GM23338 (cell line): ENCODE results near the gene CD244. TPM values are rescaled to one million over a fixed set of nuclear protein-coding genes. Genes with fewer than 3 reads are reported as not detected.

Experiments
- ATAC-seq: fragments of 200-7000 bp; cut with Tn5 transposase; 3 replicates; pipeline ENCODE4 v1.9.1; 2020
- DNase-seq: peaks from one replicate; pipeline ENCODE4 v3.0.0-alpha.2; 2015; ENCODE audit warnings: low spot score
- H2AFZ ChIP-seq: fragments of 200-600 bp; sonication (generic); 2 replicates; pipeline ENCODE4 v1.8.0; 2016; ENCODE audit warnings: antibody characterized with exemption, mild to moderate bottlenecking, moderate library complexity
- H3F3A ChIP-seq: fragments of 200-600 bp; sonication (generic); replicated peaks from 2 replicates; pipeline ENCODE4 v1.8.0; 2017; ENCODE audit warnings: antibody characterized with exemption, mixed run types, low read depth
- H3K27ac ChIP-seq: fragments of 200-600 bp; sonication (generic); 2 replicates; pipeline ENCODE4 v1.6.1; 2016; ENCODE audit warnings: low read depth
- H3K27me3 ChIP-seq: fragments of 200-600 bp; sonication (generic); 2 replicates; pipeline ENCODE4 v1.8.0; 2016; ENCODE audit warnings: mild to moderate bottlenecking, mixed run types, moderate library complexity; ENCODE audit not compliant: insufficient read depth
- H3K36me3 ChIP-seq: fragments of 200-600 bp; sonication (generic); 2 replicates; pipeline ENCODE4 v1.8.0; 2016; ENCODE audit warnings: mild to moderate bottlenecking; ENCODE audit not compliant: insufficient read depth
- H3K4me1 ChIP-seq: fragments of 200-600 bp; sonication (generic); 2 replicates; pipeline ENCODE4 v1.8.0; 2016; ENCODE audit warnings: mild to moderate bottlenecking, moderate library complexity; ENCODE audit not compliant: insufficient read depth
- H3K4me2 ChIP-seq: fragments of 200-600 bp; sonication (generic); 2 replicates; pipeline ENCODE4 v1.7.1; 2017; ENCODE audit warnings: mixed run types
- H3K4me3 ChIP-seq: fragments of 200-600 bp; sonication (generic); 2 replicates; pipeline ENCODE4 v1.6.1; 2016; ENCODE audit warnings: mixed run types
- H3K79me2 ChIP-seq: fragments of 200-600 bp; sonication (generic); replicated peaks from 2 replicates; pipeline ENCODE4 v1.8.0; 2017; ENCODE audit warnings: mild to moderate bottlenecking; ENCODE audit not compliant: insufficient read depth
- H3K9me2 ChIP-seq: fragments of 200-600 bp; sonication (generic); 2 replicates; pipeline ENCODE4 v1.8.0; 2017; ENCODE audit not compliant: insufficient read depth
- H4K20me1 ChIP-seq: fragments of 200-600 bp; sonication (generic); replicated peaks from 2 replicates; pipeline ENCODE4 v1.8.0; 2017; ENCODE audit warnings: mild to moderate bottlenecking; ENCODE audit not compliant: insufficient read depth
- H3K27ac Mint-ChIP-seq: 2 replicates; pipeline ENCODE4 v1.8.0; 2020; ENCODE audit warnings: inconsistent platforms, mild to moderate bottlenecking, moderate library complexity, mixed read lengths
- H3K27me3 Mint-ChIP-seq: 3 replicates; pipeline ENCODE4 v1.8.0; 2022; ENCODE audit warnings: low read depth, mild to moderate bottlenecking, moderate library complexity, mixed read lengths, inconsistent platforms; ENCODE audit not compliant: insufficient read depth, poor library complexity
- H3K36me3 Mint-ChIP-seq: 3 replicates; pipeline ENCODE4 v1.8.0; 2021; ENCODE audit warnings: low read depth, mild to moderate bottlenecking, inconsistent platforms, moderate library complexity, mixed read lengths
- H3K4me1 Mint-ChIP-seq: 3 replicates; pipeline ENCODE4 v1.8.0; 2020; ENCODE audit warnings: mild to moderate bottlenecking, inconsistent platforms, mixed read lengths
- H3K4me3 Mint-ChIP-seq: 3 replicates; pipeline ENCODE4 v1.8.0; 2021; ENCODE audit warnings: moderate library complexity, mild to moderate bottlenecking, inconsistent platforms, mixed read lengths
- H3K9me3 Mint-ChIP-seq: 3 replicates; pipeline ENCODE4 v1.8.0; 2020; ENCODE audit warnings: moderate library complexity, mild to moderate bottlenecking, inconsistent platforms, mixed read lengths
- EZH2 ChIP-seq: fragments of 200-600 bp; sonication (generic); IDR thresholded peaks from one replicate; pipeline ENCODE4 v1.8.0; 2017; ENCODE audit warnings: antibody characterized with exemption, mild to moderate bottlenecking, low read depth; ENCODE audit not compliant: unreplicated experiment
- EZH2phosphoT487 ChIP-seq: fragments of 200-600 bp; sonication (generic); IDR thresholded peaks from one replicate; pipeline ENCODE4 v1.8.1; 2018; ENCODE audit warnings: antibody characterized with exemption; ENCODE audit not compliant: unreplicated experiment
- JUNB ChIP-seq: IDR thresholded peaks from one replicate; pipeline ENCODE4 v1.6.1; 2016; ENCODE audit warnings: antibody characterized with exemption; ENCODE audit not compliant: unreplicated experiment
- STAT1 ChIP-seq: IDR thresholded peaks from one replicate; pipeline ENCODE4 v1.6.1; 2016; ENCODE audit warnings: antibody characterized with exemption; ENCODE audit not compliant: unreplicated experiment
- ZNF114 ChIP-seq: fragments of 250-450 bp; sonication (Bioruptor Pico); IDR thresholded peaks from 2 replicates; pipeline ENCODE4 v1.5.0; 2020; ENCODE audit warnings: mild to moderate bottlenecking, moderate library complexity
- ZNF462 ChIP-seq: fragments of 250-450 bp; sonication (Bioruptor Pico); IDR thresholded peaks from 2 replicates; pipeline ENCODE4 v1.5.0; 2020; ENCODE audit warnings: mild to moderate bottlenecking, moderate library complexity
- polyA plus RNA-seq: library from polyadenylated mRNA; unstranded; fragments of >200 nt; fragmentation: Nextera tagmentation; extraction: Ambion mirVana; gene quantifications from 2 replicates; pipeline ENCODE4 v1.2.1, GENCODE V29; 2016
- total RNA-seq: library from RNA; depleted of rRNA; stranded (reverse); fragments of >200 nt; shearing (Covaris generic); gene quantifications from 2 replicates; pipeline ENCODE4 v1.2.3, GENCODE V29; 2014
- TF ChIP-seq, protein P1 (sequence below), 2 experiments: fragments of 200-600 bp in 1 of 2; sonication (generic) in 1 of 2; conservative IDR thresholded peaks; 2 replicates each; pipeline versions ENCODE4 v1.5.1 to v1.6.1; 2016 to 2017; ENCODE audit warnings: antibody characterized with exemption in 2 of 2, low read depth in 2 of 2, mild to moderate bottlenecking in 2 of 2, moderate library complexity in 1 of 2
- TF ChIP-seq, protein P2 (sequence below): IDR thresholded peaks from one replicate; pipeline ENCODE4 v1.6.1; 2018; ENCODE audit warnings: antibody characterized with exemption; ENCODE audit not compliant: unreplicated experiment

The CD244 gene
- total and polyA plus RNA-seq, 2 experiments from 2014 or later: not detected

DNA sequence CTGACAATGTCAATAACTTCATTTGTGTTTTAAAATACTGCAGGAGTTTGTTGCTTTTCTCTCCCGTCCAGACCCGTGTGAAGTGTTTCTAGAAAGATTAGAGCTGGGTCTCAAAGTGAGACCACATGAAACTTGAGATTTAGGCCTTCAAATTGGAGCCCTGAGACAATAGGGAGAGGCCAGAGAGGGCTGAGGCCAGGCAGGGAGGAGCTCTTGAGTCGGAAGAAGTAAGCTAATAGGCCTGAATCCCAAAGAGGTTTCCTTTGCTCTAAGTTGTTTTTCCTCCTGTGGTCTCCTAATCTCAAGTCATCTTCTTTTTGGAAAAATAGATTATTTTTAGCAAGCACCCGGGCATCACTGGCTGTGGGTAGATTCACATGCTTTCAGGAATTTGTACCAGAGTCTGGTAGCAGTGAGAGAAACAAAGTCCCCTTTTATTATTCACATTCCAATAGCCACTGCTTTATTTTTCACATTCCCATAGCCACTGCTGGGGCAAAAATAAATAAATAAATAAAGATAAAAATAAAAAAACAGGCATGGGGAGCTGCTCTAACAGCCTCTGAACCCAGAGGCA is 25.6 kb downstream of the CD244 start:
- no peak for ATAC-seq
- Histone ChIP-seq H3K27me3 (no peaks in the 10 kb centered on the region), H3K79me2 (no peaks in the 10 kb centered on the region), H3K4me2 (no peak overlapping the region), H3K27ac (no peak overlapping the region), H3K9me2 (no peaks in the 10 kb centered on the region), H4K20me1 (no peaks in the 10 kb centered on the region), H3K4me3 (no peak overlapping the region), H3K36me3 (no peaks in the 10 kb centered on the region), H3F3A (no peaks in the 10 kb centered on the region), H3K4me1 (peaks cover 11% of the 10 kb centered on the region), H2AFZ (peak overlapping the region; percentile 94)
- Mint-ChIP-seq H3K36me3 (no peaks in the 10 kb centered on the region), H3K27me3 (peaks cover 3% of the 10 kb centered on the region), H3K27ac (no peak overlapping the region), H3K4me1 (peaks cover 15% of the 10 kb centered on the region), H3K9me3 (no peaks in the 10 kb centered on the region), H3K4me3 (no peak overlapping the region)
- no peak for DNase-seq
- TF ChIP-seq, protein P1, sequence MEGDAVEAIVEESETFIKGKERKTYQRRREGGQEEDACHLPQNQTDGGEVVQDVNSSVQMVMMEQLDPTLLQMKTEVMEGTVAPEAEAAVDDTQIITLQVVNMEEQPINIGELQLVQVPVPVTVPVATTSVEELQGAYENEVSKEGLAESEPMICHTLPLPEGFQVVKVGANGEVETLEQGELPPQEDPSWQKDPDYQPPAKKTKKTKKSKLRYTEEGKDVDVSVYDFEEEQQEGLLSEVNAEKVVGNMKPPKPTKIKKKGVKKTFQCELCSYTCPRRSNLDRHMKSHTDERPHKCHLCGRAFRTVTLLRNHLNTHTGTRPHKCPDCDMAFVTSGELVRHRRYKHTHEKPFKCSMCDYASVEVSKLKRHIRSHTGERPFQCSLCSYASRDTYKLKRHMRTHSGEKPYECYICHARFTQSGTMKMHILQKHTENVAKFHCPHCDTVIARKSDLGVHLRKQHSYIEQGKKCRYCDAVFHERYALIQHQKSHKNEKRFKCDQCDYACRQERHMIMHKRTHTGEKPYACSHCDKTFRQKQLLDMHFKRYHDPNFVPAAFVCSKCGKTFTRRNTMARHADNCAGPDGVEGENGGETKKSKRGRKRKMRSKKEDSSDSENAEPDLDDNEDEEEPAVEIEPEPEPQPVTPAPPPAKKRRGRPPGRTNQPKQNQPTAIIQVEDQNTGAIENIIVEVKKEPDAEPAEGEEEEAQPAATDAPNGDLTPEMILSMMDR (conservative IDR thresholded peaks at IDR 0.05; ENCODE audit: low read depth in 2 of 2): no peak
- no peak for TF ChIP-seq ZNF462 (CRISPR knock-in tag)
- no peak for TF ChIP-seq ZNF114 (CRISPR knock-in tag)
- TF ChIP-seq JUNB: no peak
- TF ChIP-seq, protein P2, sequence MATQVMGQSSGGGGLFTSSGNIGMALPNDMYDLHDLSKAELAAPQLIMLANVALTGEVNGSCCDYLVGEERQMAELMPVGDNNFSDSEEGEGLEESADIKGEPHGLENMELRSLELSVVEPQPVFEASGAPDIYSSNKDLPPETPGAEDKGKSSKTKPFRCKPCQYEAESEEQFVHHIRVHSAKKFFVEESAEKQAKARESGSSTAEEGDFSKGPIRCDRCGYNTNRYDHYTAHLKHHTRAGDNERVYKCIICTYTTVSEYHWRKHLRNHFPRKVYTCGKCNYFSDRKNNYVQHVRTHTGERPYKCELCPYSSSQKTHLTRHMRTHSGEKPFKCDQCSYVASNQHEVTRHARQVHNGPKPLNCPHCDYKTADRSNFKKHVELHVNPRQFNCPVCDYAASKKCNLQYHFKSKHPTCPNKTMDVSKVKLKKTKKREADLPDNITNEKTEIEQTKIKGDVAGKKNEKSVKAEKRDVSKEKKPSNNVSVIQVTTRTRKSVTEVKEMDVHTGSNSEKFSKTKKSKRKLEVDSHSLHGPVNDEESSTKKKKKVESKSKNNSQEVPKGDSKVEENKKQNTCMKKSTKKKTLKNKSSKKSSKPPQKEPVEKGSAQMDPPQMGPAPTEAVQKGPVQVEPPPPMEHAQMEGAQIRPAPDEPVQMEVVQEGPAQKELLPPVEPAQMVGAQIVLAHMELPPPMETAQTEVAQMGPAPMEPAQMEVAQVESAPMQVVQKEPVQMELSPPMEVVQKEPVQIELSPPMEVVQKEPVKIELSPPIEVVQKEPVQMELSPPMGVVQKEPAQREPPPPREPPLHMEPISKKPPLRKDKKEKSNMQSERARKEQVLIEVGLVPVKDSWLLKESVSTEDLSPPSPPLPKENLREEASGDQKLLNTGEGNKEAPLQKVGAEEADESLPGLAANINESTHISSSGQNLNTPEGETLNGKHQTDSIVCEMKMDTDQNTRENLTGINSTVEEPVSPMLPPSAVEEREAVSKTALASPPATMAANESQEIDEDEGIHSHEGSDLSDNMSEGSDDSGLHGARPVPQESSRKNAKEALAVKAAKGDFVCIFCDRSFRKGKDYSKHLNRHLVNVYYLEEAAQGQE: no peak
- no peak for TF ChIP-seq EZH2
- TF ChIP-seq STAT1: no peak
- TF ChIP-seq EZH2phosphoT487: no peak
